HCT116 (cell line): ENCODE data around the gene BCL11A. TPM values are rescaled to one million over a fixed set of nuclear protein-coding genes. Genes with fewer than 3 reads are reported as not detected.

Source experiments
- ATAC-seq: fragments of 200-7000 bp; cut with Tn5 transposase; 2 replicates; pipeline ENCODE4 v1.9.1; 2020; ENCODE audit warnings: mild to moderate bottlenecking, moderate library complexity
- BruUV-seq: library from RNA; stranded (reverse); fragments of 400-500 nt; replicated peaks from 2 replicates; lab custom pipeline; 2021; lab: Mats Ljungman, UMichigan
- CTCF ChIA-PET: fragments of 300-600 bp; sonication (Branson Sonifier 250); formaldehyde crosslinking; loops from one replicate; lab custom pipeline; 2021; ENCODE audit warnings: antibody characterized with exemption; lab: Charles Lee
- POLR2A ChIA-PET: fragments of 300-600, 350-600 bp; sonication (Branson Sonifier 250); formaldehyde crosslinking; loops from one replicate; lab custom pipeline; 2021; ENCODE audit warnings: antibody characterized with exemption; lab: Charles Lee
- RAD21 ChIA-PET, 2 experiments: fragments of 300-600 bp; sonication (Branson Sonifier 250); formaldehyde crosslinking; loops; one replicate each; lab custom pipeline; 2023; ENCODE audit warnings: low total read pairs in 2 of 2; ENCODE audit not compliant: uncharacterized antibody in 2 of 2, unreplicated experiment in 2 of 2, low non-redundant PET in 1 of 2; lab: Charles Lee
- DNase-seq: peaks from one replicate; pipeline ENCODE4 v3.0.0-alpha.2; 2010; ENCODE audit warnings: low read depth, low spot score
- H2AFZ ChIP-seq: fragments of 200-600 bp; shearing (Covaris generic), sonication (generic); 2 replicates; pipeline ENCODE4 v1.6.1; 2017; ENCODE audit warnings: low read depth, mixed run types, mixed read lengths, antibody characterized with exemption, low read length; ENCODE audit not compliant: poor library complexity, severe bottlenecking
- H3K27ac ChIP-seq: 2 replicates; pipeline ENCODE4 v1.5.1; 2012; ENCODE audit warnings: low read depth, low read length
- H3K27me3 ChIP-seq: fragments of 200-600 bp; sonication (generic); 2 replicates; pipeline ENCODE4 v1.6.1; 2016; ENCODE audit warnings: mixed run types, low read length, mixed read lengths; ENCODE audit not compliant: insufficient read depth
- H3K36me3 ChIP-seq, 2 experiments: fragments of 200-500 bp in 1 of 2; fragments of 200-600 bp in 1 of 2; sonication (Bioruptor generic) in 1 of 2; sonication (generic) in 1 of 2; 2 replicates each; pipeline versions ENCODE4 v1.5.1 to v1.6.1; 2014 to 2016; ENCODE audit warnings: low read length in 2 of 2, inconsistent platforms in 1 of 2, mixed read lengths in 1 of 2, mixed run types in 1 of 2; ENCODE audit not compliant: insufficient read depth in 2 of 2, control insufficient read depth in 1 of 2
- H3K4me1 ChIP-seq, 2 experiments: fragments of 200-600 bp in 1 of 2; sonication (generic) in 1 of 2; 2 replicates each; pipeline versions ENCODE4 v1.5.1 to v1.6.1; 2012 to 2017; ENCODE audit warnings: low read length in 2 of 2, inconsistent platforms in 1 of 2, mild to moderate bottlenecking in 1 of 2, mixed read lengths in 1 of 2, mixed run types in 1 of 2, moderate library complexity in 1 of 2; ENCODE audit not compliant: insufficient read depth in 2 of 2, control insufficient read depth in 1 of 2
- H3K4me2 ChIP-seq: fragments of 200-600 bp; sonication (generic); 2 replicates; pipeline ENCODE4 v1.6.1; 2017; ENCODE audit warnings: mixed run types, low read length, mixed read lengths
- H3K4me3 ChIP-seq, 2 experiments: fragments of 200-600 bp in 1 of 2; sonication (generic) in 1 of 2; replicated peaks in 1 of 2; 2 replicates each; pipeline ENCODE4 v1.5.1; 2011 to 2016; ENCODE audit warnings: low read length in 2 of 2, control low read depth in 1 of 2, low read depth in 1 of 2, mild to moderate bottlenecking in 1 of 2, mixed read lengths in 1 of 2, mixed run types in 1 of 2
- H3K79me2 ChIP-seq: fragments of 200-600 bp; sonication (generic); 2 replicates; pipeline ENCODE4 v1.6.1; 2017; ENCODE audit warnings: mild to moderate bottlenecking, mixed run types, low read length, moderate library complexity, mixed read lengths; ENCODE audit not compliant: insufficient read depth
- H3K9ac ChIP-seq: fragments of 200-600 bp; sonication (generic); 2 replicates; pipeline ENCODE4 v1.6.1; 2016; ENCODE audit warnings: low read length, mixed read lengths
- H3K9me2 ChIP-seq: fragments of 200-600 bp; sonication (generic), shearing (Covaris generic); 2 replicates; pipeline ENCODE4 v1.6.1; 2017; ENCODE audit warnings: mixed run types, mild to moderate bottlenecking, moderate library complexity; ENCODE audit not compliant: insufficient read depth
- H3K9me3 ChIP-seq, 2 experiments: fragments of 200-500 bp in 1 of 2; fragments of 200-600 bp in 1 of 2; sonication (Bioruptor generic) in 1 of 2; sonication (generic) in 1 of 2; 2 replicates each; pipeline ENCODE4 v1.6.1; 2014 to 2017; ENCODE audit warnings: low read length in 2 of 2, mixed read lengths in 2 of 2, inconsistent platforms in 1 of 2, low read depth in 1 of 2, mild to moderate bottlenecking in 1 of 2, mixed run types in 1 of 2, moderate library complexity in 1 of 2; ENCODE audit not compliant: control insufficient read depth in 1 of 2, insufficient read depth in 1 of 2
- H4K20me1 ChIP-seq: fragments of 200-600 bp; sonication (generic), shearing (Covaris generic); 2 replicates; pipeline ENCODE4 v1.6.1; 2017; ENCODE audit warnings: mixed run types, mild to moderate bottlenecking, moderate library complexity; ENCODE audit not compliant: insufficient read depth
- CBX3 ChIP-seq: IDR thresholded peaks from 2 replicates; pipeline ENCODE4 v1.6.1; 2012; ENCODE audit warnings: low read depth
- EGR1 ChIP-seq: IDR thresholded peaks from 2 replicates; pipeline ENCODE4 v1.6.1; 2012; ENCODE audit warnings: low read depth
- EZH2 ChIP-seq: fragments of 200-600 bp; sonication (generic); IDR thresholded peaks from 2 replicates; pipeline ENCODE4 v1.6.1; 2017; ENCODE audit warnings: antibody characterized with exemption, mixed run types
- FOSL1 ChIP-seq: IDR thresholded peaks from 2 replicates; pipeline ENCODE4 v1.6.1; 2012; ENCODE audit warnings: low read depth
- JUND ChIP-seq: IDR thresholded peaks from 2 replicates; pipeline ENCODE4 v1.6.1; 2012
- POLR2AphosphoS5 ChIP-seq: IDR thresholded peaks from 2 replicates; pipeline ENCODE4 v1.6.1; 2011; ENCODE audit warnings: mild to moderate bottlenecking, low read depth, low read length, moderate library complexity
- RAD21 ChIP-seq: IDR thresholded peaks from 2 replicates; pipeline ENCODE4 v1.6.1; 2012; ENCODE audit warnings: low read depth, mild to moderate bottlenecking
- SIN3A ChIP-seq: IDR thresholded peaks from 2 replicates; pipeline ENCODE4 v1.6.1; 2012; ENCODE audit warnings: low read depth
- SP1 ChIP-seq: IDR thresholded peaks from 2 replicates; pipeline ENCODE4 v1.6.1; 2012; ENCODE audit warnings: low read depth
- SRF ChIP-seq: IDR thresholded peaks from 2 replicates; pipeline ENCODE4 v1.6.1; 2012; ENCODE audit warnings: low read depth
- YY1 ChIP-seq: IDR thresholded peaks from 2 replicates; pipeline ENCODE4 v1.6.1; 2011; ENCODE audit warnings: low read length, low read depth, moderate library complexity, mild to moderate bottlenecking; ENCODE audit not compliant: insufficient replicate concordance; ENCODE audit errors: extremely low read depth
- ZFX ChIP-seq: fragments of 450-650 bp; IDR thresholded peaks from 2 replicates; pipeline ENCODE4 v1.6.1; 2017
- ZNF274 ChIP-seq: fragments of 200-500 bp; sonication (Bioruptor generic); IDR thresholded peaks from 2 replicates; pipeline ENCODE4 v1.6.1; 2014; ENCODE audit warnings: mild to moderate bottlenecking, low read depth, low read length, inconsistent platforms
- intact Hi-C: fragments of 100-400 bp; cut with micrococcal nuclease; formaldehyde crosslinking; loops from 2 replicates; pipeline ENCODE4 v1.10.0; 2022
- total RNA-seq: library from RNA; stranded (reverse); gene quantifications from one replicate; pipeline ENCODE4 v1.2.1, GENCODE V29; 2021; ENCODE audit not compliant: unreplicated experiment
- TF ChIP-seq, protein P1 (sequence below), 3 experiments: fragments of 200-600 bp in 1 of 3; sonication (generic) in 1 of 3; IDR thresholded peaks in 2 of 3; conservative IDR thresholded peaks in 1 of 3; 2 replicates each; pipeline ENCODE4 v1.5.1; 2012 to 2017; ENCODE audit warnings: low read depth in 2 of 3, low read length in 2 of 3, antibody characterized with exemption in 1 of 3, borderline replicate concordance in 1 of 3, control low read depth in 1 of 3, mild to moderate bottlenecking in 1 of 3, mixed read lengths in 1 of 3, mixed run types in 1 of 3, moderate library complexity in 1 of 3; ENCODE audit not compliant: insufficient read depth in 1 of 3
- TF ChIP-seq, protein P2 (sequence below): IDR thresholded peaks from 2 replicates; pipeline ENCODE4 v1.6.1; 2011; ENCODE audit warnings: mild to moderate bottlenecking, low read length, moderate library complexity; ENCODE audit not compliant: insufficient replicate concordance; ENCODE audit errors: extremely low read depth

The BCL11A gene
- total RNA-seq, 1 experiment from 2014 or later = 0.71 TPM

DNA sequence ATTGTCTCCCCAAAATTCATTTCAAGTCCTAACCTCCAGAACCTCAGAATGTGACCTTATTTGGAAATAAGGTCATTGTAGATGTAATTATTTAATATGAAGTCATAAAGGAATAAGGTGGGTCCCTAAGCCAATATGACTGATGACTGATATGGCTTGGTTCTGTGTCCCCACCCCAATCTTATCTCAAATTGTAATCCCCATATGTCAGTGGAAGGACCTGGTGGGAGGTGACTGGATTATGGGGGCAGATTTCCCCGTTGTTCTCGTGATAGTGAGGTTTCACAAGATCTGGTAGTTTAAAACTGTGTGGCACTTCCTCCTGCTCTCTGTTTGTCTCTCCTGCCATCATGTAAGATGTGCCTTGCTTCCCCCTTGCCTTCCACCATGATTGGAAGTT is 43.0 kb upstream of the BCL11A start:
- Histone ChIP-seq H2AFZ (no peak overlapping the region), H3K4me3 (no peak overlapping the region), H3K36me3 (no peaks in the 10 kb centered on the region), H3K9me2 (no peaks in the 10 kb centered on the region), H3K79me2 (no peaks in the 10 kb centered on the region), H3K4me2 (no peak overlapping the region), H3K9ac (no peak overlapping the region), H3K27me3 (peaks cover 11% of the 10 kb centered on the region; the same call in 1 of the 2 replicates), H3K27ac (no peak overlapping the region), H4K20me1 (no peaks in the 10 kb centered on the region), H3K4me1 (no peaks in the 10 kb centered on the region), H3K9me3 (no peaks in the 10 kb centered on the region)
- no peak for DNase-seq
- RAD21 ChIA-PET = no interaction called here
- POLR2A ChIA-PET = no interaction called here
- TF ChIP-seq JUND = no peak
- TF ChIP-seq ZFX = no peak
- no peak for TF ChIP-seq YY1
- no peak for TF ChIP-seq FOSL1
- TF ChIP-seq EZH2 = no peak
- TF ChIP-seq, protein P1, sequence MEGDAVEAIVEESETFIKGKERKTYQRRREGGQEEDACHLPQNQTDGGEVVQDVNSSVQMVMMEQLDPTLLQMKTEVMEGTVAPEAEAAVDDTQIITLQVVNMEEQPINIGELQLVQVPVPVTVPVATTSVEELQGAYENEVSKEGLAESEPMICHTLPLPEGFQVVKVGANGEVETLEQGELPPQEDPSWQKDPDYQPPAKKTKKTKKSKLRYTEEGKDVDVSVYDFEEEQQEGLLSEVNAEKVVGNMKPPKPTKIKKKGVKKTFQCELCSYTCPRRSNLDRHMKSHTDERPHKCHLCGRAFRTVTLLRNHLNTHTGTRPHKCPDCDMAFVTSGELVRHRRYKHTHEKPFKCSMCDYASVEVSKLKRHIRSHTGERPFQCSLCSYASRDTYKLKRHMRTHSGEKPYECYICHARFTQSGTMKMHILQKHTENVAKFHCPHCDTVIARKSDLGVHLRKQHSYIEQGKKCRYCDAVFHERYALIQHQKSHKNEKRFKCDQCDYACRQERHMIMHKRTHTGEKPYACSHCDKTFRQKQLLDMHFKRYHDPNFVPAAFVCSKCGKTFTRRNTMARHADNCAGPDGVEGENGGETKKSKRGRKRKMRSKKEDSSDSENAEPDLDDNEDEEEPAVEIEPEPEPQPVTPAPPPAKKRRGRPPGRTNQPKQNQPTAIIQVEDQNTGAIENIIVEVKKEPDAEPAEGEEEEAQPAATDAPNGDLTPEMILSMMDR (IDR thresholded peaks at IDR 0.05 in 2 of 3, conservative IDR thresholded peaks at IDR 0.05 in 1 of 3; ENCODE audit: borderline replicate concordance in 1 of 3, insufficient read depth in 1 of 3, low read depth in 2 of 3, low read length in 2 of 3) = no peak
- TF ChIP-seq SIN3A = no peak
- TF ChIP-seq, protein P2, sequence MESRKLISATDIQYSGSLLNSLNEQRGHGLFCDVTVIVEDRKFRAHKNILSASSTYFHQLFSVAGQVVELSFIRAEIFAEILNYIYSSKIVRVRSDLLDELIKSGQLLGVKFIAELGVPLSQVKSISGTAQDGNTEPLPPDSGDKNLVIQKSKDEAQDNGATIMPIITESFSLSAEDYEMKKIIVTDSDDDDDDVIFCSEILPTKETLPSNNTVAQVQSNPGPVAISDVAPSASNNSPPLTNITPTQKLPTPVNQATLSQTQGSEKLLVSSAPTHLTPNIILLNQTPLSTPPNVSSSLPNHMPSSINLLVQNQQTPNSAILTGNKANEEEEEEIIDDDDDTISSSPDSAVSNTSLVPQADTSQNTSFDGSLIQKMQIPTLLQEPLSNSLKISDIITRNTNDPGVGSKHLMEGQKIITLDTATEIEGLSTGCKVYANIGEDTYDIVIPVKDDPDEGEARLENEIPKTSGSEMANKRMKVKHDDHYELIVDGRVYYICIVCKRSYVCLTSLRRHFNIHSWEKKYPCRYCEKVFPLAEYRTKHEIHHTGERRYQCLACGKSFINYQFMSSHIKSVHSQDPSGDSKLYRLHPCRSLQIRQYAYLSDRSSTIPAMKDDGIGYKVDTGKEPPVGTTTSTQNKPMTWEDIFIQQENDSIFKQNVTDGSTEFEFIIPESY = no peak
- no peak for TF ChIP-seq CBX3
- TF ChIP-seq ZNF274 = no peak
- TF ChIP-seq EGR1 = no peak
- no peak for TF ChIP-seq SP1
- TF ChIP-seq POLR2AphosphoS5 = no peak
- TF ChIP-seq RAD21 = no peak
- no peak for TF ChIP-seq SRF
- intact Hi-C loops = no loop called here
- no TSS peak for BruUV-seq
- CTCF ChIA-PET = interaction anchor here (2.4 kb wide), 1 partner anchor 15 kb away, joined by 5 read pairs; no protein-coding TSS in a partner anchor
- ATAC-seq = no peak
